8988T (cell line): ENCODE results near the gene TLR2.
"Not testable (repeated sequence)": the region's sequence is repeated elsewhere in the genome, so short reads cannot be mapped to it uniquely, and the experiment has no call there.

Experiments used
- DNase-seq: peaks from one replicate; pipeline ENCODE4 v3.0.0; 2011

Gene TLR2

DNA sequence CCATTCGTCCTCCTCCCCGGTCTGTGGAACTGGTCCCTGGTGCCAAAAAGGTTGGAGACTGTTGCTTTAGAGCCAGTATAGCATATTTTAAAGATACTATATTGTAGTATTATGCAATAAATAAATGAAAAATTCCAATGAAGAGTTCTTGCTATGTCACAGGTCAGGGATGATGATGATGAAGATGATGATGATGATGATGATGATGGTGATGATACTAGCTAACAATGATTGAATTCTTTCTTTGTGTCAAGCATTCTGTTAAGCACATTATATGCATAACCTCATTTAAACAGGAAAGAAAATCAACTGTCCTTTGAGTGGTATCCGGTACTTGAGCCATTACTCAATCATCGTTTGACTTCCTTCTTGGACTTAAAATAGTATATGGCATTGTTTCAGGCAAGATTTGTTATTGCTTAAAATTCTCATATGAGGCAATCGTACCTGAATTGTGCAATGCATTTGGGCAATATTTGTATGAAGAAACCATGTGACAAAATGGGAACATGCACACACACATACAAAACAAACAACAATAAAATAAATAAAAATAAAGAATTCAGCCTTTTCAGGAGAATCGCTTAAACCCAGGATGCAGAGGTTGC is 22.8 kb upstream of the TLR2 start:
- no peak for DNase-seq

DNA sequence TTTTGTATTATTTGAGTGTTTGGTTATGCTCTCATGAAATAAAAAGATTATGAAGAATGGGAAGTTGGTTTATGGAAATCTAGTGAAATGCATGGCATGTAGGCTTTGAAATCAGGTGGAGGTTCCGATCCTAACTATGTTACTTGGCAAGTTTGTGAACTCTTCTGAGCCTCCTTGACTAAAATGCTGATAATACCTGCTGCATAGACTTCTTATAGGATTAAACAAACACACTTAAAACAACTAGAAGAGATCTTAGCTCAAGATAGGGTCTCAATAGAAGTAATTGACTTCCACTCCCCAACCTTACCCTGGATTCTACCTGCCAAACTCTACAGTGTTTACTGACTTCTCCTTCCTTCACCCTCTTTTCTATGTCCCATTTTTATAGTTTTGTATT is 22.2 kb upstream of the TLR2 start:
- no peak for DNase-seq

DNA sequence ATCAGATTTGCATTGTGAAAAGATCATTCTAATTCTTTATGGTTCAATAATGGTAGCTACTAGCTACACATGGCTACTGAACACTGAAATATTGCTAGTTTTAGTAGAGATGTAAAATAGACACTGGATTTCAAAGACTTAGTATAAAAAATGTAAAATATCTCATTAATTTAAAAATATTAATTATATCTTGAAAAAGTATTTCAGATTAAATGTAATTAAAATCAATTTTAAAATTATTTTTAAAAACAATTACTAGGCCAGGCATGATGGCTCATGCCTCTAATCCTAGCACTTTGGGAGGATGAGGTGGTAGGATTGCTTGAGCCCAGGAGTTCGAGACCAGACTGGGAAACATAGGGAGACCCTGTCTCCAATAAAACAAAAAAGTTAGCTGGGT is 20.4 kb upstream of the TLR2 start:
- DNase-seq, result no peak

DNA sequence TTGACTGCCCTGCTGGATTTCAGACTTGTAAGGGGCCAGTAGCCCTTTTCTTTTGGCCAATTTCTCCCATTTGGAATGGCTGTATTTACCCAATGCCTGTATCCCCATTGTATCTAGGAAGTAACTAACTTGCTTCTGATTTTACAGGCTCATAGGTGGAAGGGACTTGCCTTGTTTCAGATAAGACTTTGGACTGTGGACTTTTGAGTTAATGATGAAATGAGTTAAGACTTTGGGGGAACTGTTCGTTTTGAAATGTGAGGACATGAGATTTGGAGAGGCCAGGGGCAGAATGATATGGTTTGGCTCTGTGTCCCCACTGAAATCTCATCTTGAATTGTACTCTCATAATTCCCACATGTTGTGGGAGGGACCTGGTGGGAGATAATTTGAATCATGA is 17.6 kb upstream of the TLR2 start:
- not testable (repeated sequence) for DNase-seq

DNA sequence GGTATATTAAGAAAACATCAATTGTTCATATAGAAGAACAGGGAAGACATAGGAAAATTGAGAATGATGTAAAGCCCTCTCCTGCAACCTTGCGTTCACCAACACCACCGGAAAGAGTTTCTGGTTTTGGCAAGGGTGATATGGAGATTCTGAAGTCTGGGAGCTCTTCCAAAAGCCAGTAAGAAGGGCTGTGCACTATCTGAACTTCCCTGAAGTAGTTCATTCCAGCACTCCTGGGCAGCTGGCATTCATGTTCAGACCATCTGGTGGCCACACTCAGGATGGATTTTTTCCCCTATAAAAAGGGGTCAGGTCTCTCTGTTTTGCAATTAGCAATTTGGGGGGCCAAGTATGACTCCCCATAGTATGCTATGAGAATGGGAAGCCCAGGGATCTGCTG is 15.4 kb upstream of the TLR2 start:
- no peak for DNase-seq

DNA sequence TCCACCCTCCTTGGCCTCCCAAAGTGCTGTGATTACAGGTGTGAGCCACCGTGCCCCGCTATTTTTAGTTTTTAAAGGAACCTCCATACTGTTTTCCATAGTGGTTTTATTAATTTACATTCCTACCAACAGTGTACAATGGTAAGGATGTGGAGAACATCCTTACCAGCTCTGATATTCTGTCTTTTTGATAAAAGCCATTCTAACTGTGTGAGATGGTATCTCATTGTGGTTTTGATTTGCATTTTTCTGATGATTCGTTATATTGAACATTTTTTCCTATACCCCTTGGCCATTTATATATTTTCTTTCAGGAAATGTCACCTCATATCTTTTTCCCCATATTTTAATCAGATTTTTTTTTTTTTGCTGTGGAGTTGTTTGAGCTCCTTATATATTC is 14.2 kb upstream of the TLR2 start:
- no peak for DNase-seq

DNA sequence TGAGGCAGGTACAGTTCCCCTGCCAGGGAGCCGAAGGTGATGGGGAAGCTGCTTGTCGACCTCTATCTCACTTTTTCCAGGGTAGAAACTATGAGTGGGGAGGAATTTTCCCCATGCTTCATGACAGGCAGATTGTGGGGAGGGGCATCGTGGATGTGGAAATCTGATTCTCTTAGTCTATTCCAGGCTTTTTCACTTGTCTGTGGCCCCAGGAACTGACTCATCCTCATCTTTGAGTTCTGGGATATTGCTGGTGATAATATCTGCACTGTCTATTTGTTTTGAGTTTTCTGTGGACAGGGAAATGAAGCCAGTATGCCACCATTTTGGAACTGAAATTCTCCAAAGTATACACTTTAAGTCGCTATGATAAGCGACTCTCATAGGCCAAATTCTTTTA is 7.6 kb upstream of the TLR2 start:
- DNase-seq, result no peak

DNA sequence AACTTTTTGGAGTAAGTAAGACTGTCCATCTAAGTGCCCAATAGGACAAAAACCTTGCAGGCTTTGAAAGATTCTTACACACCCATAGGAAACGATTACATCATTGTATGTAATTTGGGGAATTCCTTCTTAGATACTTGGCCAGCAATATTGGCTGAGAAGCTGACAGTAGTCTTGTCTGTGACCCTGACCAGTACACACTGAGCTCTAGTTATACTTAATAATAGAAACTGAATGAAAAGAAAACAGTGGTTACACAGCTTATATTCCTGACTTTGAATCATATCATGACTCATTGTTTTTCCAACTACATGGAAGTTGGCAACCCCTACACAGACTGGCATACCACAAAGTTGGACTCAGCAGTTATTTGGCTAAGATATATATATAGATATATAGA is 7.1 kb upstream of the TLR2 start:
- no peak for DNase-seq

DNA sequence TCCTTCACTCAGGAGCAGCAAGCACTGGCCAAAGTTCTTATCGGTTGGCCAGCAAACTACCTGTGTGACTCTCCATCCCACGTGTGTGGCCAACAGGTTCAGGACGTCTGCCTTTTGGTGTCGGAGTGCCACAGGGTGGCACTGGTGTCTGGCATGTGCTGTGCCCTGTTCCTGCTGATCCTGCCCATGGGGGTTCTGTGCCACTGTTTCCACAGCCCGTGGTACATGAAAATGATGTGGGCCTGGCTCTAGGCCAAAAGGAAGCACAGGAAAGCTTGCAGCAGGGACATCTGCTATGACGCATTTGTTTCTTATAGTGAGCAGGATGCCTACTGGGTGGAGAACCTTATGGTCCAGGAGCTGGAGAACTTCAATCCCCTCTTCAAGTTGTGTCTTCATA is 4.6 kb upstream of the TLR2 start:
- DNase-seq, result no peak

DNA sequence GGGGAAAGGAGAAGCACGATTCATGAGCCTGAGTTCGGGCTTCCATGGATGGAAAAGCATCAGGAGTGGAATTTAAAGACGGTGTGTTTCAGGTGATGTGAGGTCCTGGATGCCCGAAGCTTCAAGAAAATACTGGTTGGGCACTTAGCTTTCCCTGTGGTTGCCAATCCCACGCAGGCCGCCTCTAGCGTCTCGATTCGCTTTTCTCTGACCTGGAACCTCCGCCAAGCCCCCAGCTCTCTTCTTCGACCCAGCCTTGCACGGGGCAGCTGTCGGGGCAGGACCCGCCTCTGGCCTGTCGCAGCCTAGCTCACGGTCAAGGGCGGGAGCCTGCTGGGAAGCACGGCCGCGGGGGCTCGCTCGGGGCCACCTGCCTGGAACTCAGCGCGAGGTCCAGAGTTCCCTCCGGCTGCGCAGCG is 308 bp upstream of the TLR2 start:
- DNase-seq, result no peak

DNA sequence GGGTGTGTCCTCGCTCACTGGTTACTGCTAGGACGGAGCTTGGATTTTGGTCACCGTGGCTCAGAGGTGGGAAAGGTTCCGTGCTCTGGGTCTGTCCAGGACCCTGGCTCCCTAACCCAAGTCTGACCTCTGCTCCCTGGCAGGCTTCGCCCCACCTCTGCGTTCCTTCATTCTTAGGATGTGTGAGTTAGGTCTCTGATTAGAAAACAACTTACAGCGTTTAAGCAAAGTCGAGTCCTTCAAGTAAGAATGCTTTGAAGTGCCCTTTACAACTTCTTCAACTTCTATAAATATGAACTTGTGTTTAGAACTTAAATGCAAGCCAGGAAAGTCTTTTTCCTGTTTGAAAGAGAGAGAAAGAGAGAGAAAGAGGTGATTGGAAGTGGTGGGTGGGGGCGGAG is 891 bp downstream of the TLR2 start:
- no peak for DNase-seq

DNA sequence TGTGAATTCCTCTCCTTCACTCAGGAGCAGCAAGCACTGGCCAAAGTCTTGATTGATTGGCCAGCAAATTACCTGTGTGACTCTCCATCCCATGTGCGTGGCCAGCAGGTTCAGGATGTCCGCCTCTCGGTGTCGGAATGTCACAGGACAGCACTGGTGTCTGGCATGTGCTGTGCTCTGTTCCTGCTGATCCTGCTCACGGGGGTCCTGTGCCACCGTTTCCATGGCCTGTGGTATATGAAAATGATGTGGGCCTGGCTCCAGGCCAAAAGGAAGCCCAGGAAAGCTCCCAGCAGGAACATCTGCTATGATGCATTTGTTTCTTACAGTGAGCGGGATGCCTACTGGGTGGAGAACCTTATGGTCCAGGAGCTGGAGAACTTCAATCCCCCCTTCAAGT is 20.4 kb downstream of the TLR2 start:
- DNase-seq, result no peak

DNA sequence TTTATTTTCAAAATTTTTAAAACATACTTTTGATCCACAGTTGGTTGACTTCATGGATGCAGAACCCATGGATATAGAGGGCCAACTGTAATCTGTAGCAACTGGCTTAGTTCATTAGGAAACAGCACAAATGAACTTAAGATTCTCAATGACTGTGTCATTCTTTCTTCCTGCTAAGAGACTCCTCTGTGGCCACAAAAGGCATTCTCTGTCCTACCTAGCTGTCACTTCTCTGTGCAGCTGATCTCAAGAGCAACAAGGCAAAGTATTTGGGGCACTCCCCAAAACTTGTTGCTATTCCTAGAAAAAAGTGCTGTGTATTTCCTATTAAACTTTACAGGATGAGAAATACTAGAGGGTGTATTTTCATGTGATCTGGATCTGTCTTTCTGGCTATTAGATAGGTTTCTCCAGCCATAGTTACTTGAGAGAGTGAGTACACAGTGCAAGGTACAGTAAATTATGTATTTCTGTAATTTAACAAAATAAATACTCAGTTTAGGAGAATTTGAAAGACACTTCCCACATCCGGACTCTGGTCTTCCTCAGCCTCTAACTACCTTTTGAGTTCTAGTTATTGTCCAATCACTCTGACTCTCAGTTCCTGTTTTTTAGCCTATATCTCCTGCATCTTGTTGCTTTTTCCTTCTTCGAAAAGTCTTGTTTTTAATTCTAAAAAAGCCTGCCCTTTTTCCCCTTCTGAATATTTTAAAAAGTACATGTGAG is 21.8 kb downstream of the TLR2 start:
- DNase-seq, result no peak

DNA sequence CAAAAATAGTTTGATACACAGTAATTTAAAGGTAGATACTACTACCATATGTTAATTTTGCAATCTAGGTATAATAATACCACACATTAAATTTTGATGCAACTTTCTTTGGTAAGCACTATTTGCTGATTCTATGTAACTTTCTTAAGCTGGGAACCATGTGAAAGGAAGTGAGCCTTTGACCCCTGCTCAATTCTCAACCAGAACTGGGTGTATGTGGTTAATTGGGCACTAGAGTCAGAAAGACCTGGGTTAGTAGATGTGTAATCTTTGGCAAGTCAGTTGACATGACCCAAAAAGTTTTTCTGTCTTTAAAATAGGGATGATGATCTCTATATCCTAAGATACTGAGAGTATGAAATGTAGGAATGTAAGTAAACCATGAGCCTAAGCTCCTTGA is 22.4 kb downstream of the TLR2 start:
- DNase-seq, result no peak

DNA sequence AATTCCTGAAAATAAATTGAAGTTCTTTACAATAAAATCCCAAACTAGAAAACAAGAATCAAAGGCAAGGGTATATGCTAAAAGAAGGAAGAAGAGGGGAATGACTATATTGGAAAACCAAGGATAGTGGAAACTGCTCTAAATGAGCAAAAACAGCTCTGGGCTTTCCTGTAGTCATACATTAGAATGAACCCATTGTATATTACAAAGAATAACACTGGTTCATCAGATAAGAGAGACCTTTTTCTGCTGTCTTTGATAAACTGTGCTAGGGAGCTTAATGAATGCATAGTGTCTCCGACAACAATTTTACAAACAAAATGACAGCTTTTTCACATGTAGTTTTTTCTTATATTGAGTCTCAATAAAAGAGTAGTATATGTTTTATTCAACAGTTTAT is 26.6 kb downstream of the TLR2 start:
- no peak for DNase-seq

DNA sequence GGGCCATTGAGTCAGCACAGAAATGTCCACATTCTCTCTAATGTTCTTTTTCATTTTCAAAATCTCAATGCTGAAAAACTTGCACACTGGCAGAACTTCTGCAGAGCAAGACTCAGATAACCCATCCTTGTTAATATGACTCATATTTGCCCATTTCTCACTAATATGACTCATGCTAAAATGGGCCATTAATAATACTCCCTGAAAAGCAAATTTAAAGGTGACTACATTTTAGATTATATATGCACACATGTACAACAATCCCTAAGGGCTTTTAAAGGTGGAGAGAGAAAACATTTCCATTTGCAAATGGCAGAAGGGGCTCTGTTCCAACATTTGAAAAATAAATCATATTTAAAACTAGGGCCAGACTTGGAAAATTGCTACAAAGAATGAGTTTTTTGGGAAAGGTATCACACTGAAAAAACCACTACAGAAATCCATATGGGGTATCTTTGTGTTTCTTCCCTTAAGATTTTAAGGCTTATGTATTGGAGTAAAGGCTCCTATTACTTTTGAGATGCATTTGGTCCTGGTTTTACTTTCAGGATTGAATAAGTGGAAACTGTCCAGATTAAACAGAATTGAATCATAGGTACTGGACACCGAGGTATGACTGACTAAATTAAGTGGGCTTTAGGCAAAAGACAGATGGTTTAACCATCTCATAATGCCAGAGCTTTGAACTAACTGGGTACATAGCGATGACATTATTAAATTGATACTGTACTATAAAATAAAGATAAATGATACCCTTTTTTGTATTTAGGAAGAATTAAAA is 30.0 kb downstream of the TLR2 start:
- no peak for DNase-seq

DNA sequence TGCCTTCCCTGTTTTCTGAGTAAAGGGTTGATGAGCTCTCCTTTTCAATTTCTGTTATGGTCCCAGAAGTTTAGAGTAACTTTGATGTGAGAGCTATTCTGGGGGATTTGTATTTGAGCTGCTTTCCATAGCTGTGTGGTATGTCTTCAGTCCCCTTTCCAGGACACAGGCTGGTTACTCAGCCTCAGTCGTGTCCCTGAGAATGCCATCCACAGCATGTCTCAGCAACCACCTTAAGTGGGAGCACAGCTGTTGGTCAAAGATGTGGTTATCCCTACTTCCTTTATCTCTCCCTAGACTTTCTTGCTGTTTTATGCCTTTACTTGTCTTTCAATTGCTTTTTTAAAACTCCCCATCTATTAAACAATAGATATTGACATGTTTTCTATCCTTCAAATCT is 38.0 kb downstream of the TLR2 start:
- DNase-seq, result no peak

DNA sequence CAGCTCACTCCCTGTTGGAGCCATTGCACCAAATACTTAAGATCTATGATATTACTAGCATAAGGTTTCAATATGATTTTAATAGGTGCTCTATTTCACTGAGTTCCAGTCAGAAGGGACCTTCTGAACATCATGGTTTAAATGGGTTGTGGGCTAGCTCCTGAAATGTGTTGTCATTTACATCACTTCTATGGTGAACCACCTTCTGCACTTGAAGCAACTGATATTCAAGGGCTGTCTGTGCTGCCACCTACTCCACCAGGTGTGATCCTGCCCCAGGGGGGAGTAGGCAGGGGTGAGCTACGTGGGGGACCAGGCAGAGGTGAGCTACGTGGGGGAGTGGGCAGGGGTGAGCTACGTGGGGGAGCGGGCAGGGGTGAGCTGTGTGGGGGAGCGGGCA is 40.5 kb downstream of the TLR2 start:
- no peak for DNase-seq

DNA sequence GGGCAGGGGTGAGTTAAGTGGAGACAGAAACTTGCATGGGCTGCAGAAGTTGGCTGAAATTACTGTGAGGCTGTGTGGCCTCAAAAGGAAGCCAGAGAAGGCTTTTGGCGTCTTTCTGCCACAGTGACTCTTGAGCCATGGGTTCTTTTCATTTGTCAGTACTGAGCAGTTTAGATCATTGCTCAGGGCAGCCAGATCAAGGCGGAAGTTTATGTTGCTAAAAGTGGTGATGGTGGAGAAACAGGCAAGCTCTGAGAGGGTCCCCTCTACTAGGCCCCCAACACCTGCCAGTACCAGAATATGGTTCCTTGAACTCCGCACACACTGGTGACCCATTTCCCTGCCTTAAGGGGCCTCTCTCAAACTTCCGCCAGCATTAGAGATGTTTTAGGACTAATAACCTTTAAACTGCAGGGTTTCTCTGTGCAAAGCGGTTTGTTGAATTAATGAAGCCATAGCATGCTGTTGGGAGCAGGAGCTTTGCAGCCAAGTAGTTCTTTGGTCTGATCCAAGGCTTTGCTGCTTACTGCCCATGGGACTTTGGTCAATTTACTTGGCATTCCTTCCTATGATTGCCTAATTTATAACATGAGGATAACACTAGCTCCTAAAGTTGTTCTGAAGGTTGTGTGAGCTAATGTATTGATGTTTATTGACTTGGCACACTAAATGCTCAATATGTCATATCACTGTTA is 41.2 kb downstream of the TLR2 start:
- no peak for DNase-seq

DNA sequence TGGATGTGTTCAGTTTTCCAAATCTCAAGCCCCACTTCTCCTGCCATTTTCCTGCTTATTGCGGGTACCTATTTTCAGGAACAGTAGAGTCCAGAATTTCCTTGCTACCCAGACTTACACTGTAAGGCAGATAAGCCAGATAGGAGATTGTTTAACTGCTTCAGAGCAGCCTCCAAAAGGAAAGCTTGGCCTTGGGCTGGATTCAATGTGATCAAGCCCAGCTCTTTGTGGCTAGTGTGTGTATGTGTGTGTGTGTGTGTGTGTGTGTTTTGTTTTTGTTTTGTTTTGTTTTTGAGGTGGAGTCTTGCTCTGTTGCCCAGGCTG is 41.7 kb downstream of the TLR2 start:
- no peak for DNase-seq

DNA sequence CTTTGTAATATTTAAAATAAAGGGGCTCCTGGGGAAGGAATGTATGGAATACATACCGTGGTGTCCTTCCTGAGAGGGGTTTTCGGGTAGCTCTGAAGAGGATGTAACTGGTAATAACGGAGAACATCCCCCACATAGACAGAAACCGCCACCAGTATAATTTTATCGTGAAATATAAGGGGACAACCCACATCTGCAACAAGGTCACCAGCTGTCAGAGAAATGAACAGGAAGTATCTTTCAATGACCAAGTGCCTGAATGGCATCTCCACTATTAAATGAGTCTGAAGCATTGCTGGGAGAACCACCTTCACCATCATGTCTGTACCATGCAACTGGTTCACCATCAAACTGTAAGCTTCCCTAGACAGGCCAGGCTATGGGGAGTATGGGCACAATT is 44.1 kb downstream of the TLR2 start:
- DNase-seq, result no peak

DNA sequence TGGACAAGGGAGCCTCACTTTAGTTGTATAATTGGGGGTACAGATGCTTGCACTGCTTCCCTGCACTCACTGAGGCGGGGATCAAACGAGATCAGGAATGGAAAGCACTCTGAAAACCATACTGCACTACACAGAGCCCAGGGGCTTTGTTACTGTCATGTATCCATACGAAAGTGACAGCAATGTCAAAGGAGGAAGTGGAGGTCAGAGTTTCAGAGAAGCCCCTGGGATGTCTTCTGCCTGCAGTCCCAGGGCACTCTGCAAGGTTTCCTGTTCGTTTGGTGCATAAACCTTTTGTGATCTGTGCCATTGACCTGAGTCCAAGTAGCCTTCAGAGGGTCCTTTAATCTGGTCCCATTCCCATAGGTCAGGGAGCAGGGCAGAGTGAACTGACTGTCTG is 44.6 kb downstream of the TLR2 start:
- no peak for DNase-seq

DNA sequence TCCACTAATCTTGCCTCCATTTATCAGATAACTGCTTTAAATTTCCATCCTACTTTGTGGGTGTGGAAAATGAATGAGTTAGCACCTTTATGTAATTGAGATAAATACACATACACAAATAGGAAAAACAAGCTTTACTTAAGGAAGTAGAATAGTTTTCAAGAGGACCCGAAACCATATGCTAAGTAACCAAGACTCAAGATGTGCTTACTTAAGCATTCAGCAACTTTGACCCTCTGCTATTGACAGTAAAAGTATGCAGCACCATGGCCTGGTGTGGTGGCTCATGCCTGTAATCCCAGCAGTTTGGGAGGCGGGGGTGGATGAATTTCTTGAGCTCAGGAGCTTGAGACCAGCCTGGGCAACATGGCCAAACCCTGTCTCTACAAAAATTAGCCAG is 45.8 kb downstream of the TLR2 start:
- DNase-seq, result no peak

DNA sequence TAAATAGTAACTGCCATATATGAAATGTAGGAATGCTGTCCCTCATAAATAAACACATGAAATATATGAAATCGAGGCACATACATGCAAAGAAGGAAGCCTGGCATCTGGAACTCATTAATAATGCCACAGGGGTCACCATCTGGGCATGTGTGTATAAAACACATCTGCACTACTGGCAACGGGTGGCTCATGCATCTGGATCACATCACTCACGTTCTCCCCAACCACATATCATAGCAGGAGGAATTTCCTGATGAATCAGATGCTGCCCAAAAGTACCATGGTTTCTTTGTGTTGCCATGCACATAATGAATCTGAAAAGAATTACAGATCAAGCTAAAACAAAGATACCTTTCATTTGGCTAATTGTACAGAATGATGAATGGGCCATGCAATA is 47.2 kb downstream of the TLR2 start:
- DNase-seq, result no peak
